Esophagus mucosa (tissue), 1 donor: ENCODE measurements around the gene HSFX3. TPM values are rescaled to one million over a fixed set of nuclear protein-coding genes. Genes with fewer than 3 reads are reported as not detected.
A peak's percentile ranks its signal among the peaks of the same experiment; 100 is the strongest.
"Not testable (repeated sequence)": the region's sequence is repeated elsewhere in the genome, so short reads cannot be mapped to it uniquely, and the experiment has no call there.

Source experiments
- ATAC-seq: fragments of 200-7000 bp; cut with Tn5 transposase; one replicate; pipeline ENCODE4 v1.9.1; 2020
- total RNA-seq: library from RNA; stranded (reverse); gene quantifications from one replicate; pipeline ENCODE4 v1.2.4, GENCODE V29; 2023
- donor health status: DM: yes; HTN: yes; CAD: no.

HSFX3 gene
- total RNA-seq, 1 donor from 2014 or later = not detected

DNA sequence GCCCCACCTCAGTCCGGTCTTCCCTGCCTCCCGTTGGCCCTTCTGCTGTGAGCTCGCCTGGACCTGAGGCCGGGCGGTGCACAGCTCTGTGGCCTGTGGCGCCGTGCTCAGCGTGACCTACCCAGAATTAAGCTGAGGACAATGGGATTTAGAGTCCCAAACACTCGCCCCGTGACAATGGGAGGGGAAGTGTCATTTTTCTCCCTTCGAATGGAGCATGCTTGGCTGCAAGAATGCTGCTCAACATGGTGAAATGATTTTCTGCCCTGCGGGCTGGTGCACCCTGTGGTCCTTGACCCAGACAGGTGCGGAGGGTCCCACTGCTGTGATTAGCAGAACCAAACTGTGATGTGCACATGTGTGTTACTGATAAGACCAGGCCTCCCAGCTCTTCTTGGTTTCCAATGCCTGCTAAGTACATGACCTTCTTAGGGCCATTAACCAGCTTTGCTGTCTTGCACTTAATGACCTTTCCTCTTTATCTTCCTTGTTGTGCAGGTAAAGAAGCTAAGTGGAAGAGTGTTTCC, 8.1 kb downstream of the HSFX3 start:
- no peak for ATAC-seq

DNA sequence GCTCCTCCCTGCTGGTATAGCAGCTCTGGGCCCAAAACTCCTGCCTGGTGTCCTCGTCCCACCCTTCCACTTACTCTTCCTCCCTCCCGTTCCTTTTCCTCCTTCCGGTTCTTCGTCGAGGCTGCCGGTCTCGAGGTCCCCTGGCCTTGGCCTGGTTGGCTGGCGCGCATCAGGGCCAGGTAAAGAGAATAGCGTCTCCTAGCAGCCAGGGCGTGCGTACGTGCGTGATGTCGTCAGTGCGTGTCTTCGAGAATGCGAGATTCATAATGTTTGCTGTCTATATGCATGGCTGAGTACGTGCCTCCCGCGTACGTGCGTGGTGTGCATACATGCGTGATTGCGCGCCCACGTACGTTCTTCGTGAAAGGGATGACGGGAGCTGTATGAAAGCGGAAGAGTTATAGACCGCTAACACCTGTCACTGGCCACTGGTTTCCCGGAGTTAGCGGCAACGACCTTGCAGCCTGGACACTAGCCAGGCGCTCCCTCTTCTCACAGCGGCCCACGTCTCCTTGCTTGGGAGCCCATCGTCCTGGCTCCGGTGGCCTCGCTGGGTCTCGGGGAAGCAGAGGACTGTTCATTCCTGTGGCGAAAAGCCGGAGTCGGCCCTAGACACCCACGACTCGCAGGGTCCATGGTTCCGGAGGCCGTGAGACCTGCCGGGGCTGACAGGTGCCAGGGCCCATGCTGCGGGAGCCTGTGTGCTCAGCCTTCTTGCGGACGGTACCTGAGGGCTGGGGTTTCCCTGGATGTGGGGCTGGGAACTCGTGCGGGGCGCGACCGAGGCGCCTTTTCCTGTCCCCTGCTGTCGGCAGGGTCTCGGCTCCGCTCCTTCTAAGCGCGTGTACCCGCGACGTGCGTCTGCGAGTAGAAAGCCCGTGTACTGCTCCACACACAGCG, 8.9 kb downstream of the HSFX3 start, which contains the start of gene EOLA1:
EOLA1 (plus strand) TSS at position 392 of the 900 bp plus-strand sequence. CDS start 4,619 bp downstream, outside the sequence.
- ATAC-seq = peak; percentile 81

DNA sequence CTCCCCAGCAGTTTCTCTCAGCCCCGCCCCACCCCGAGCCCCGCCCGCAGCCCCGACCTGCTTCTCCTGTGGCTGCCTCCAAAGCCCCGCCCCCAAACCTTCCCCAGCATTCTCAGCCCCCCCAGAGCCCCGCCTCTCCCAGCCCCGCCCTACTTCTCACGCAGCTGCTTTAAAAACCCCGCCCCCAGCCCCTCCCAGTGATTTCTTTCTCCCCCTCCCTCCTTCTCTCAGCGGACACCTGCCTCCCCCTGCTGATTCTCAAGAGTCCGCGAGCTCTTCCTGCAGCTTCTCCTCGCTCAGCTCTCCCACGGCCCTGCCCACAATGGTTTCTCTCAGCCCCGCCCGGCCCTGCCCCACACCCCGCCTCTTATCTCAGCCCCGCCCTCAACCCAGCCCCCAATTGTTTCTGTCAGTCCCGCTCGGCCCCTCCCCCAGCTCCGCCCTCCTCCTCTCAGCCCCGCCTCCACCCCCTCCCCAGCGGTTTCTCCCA, 9.5 kb downstream of the HSFX3 start:
- peak; percentile 77 for ATAC-seq

DNA sequence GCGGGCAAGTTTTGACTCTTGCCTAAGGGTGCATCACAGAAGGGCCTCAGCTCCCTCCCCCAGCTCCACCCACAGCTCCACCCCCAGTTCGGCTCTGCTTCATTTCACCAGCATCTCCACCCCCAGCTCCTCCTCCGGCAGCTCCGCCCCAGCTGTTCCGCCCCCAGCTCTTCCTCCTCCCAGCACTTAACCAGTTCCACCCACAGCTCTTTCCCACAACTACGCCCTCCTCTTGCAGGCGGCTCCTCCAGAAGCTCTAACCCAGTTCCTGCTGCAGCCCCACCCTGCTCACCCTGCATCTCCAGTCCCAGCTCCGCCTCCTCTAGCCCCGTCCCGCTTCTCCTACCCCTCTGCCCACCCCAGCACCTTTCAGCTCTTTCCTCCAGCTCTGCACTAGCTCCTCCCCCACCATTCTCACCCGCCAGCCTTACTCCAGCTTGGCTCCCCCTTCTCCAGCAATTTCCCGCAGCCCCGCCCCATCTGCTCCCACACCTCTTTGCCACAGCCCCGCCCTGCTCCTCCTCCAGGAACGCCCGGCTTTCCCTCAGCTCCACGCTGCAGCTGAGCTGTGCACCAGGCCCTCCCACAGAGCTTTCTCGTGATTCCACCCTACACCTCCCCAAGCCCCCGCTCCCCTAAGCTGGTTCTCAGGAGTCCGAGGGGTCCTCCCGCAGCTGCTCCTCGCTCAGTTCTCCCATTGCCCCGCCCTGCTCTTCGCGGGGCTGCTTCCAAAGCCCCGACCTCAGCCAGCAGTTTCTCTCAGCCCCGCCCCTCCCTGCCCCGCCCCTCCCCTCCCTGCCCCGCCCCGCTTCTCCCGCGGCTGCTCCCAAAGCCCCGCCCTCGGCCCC, 10.2 kb downstream of the HSFX3 start:
- ATAC-seq = peak; percentile 68

DNA sequence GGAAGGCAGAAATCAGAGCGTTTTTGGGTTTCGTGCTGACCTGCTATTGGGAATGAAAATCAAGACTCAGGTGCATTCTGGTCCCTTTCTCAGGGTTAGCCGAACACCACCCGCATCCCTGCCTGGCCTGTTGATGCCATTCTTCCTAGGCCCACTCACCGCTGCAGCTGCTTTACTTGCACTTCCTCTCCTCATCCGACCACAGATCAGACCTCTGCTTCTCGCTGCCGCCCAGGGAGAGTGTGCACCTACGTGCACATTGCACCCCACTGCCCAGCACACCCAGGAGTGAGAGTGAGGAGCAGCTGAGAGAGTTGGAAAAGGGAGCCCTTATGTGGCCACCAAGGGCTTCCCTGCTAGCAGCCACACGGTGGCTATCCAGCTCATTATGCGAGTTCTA, 12.2 kb downstream of the HSFX3 start:
- not testable (repeated sequence) for ATAC-seq

DNA sequence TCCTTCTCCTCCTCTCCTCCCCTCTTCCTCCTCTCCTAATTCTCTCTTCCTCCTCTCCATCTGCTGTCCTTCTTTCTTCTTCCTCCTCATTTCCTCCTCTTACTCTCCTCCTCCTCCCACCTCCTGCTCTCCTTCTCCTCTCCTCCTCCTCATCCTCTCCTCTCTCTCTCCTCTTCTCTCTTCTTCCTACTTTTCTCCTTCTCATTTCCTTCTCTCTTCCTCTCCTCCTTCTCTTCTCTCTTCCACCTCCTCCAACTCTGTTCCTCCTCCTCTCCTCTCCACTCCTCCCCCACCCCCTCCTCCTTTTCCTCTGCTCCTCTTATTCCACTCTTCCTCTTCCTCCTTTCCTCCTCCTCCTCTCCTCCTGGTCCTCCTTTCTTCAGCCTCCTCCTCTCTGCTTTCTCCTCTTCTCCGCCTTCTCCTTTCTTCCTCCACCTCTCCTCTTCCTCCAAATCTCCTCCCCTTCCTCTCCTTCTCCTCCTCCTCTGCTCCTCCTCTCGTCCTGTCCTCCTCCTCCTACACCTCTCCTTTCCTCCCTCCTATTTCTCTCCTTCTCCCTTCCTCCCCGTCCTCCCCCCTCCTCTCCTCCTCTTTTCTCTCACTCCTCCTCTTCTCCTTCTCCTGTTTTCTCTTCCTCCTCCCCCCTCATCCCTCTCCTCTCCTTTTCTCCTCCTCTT, 14.7 kb downstream of the HSFX3 start:
- ATAC-seq = not testable (repeated sequence)

DNA sequence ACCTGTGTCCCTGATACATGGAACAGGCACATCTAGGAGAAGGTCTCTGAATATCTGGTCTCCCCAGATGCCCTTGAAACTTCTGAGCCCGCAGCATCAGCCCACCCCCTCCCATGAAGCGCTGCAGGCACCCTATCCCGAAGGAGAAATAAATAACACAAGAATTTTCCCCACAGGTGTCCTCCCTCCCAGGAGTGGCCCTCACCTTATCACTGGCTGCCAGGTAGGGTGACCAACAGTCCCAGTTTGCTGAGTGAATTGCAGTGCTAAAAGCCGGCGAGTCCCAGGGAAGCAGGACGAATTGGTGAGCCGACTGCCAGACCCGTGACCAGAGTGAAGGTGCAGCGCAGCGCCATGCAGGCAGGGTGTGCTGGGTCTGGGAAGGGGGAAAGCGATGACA, 15.7 kb downstream of the HSFX3 start:
- ATAC-seq = not testable (repeated sequence)

DNA sequence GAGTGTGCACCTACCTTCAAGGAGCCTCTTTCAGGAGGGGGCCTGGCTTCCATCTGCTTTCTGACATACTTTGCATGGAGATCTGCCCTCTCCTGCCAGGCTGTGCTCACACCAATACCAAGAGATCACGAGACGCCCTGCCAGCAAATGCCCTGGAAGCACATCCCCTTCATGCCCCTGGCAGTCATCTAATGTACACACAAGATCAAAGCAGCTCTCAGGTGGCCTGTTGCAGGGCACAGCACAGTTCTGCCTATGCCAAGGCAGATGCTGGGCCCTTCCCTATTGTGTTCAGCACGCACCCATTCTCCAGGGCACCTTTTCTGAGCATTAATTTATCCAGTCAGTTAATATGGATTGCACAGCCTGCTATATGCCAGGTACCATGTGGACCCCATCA, 16.9 kb downstream of the HSFX3 start:
- not testable (repeated sequence) for ATAC-seq

DNA sequence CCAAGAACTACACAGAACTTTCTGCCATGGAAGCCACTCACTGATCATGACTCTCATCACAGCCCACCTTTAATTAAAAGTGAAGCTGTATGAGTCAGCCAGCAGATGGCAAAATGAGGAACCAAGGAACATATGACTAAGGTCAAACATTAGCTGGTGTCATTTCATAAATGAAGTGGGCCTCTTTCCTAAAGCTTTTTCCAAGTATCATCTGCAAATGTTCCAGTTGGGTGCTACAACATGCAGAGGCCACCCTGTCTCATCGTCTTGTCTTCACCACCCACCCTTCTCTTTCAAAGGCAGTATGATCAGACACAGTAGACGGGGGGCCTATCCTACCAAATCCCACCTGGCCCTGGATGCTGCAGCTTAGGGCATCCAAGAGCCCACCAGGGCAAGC, 18.1 kb downstream of the HSFX3 start:
- ATAC-seq = no peak

DNA sequence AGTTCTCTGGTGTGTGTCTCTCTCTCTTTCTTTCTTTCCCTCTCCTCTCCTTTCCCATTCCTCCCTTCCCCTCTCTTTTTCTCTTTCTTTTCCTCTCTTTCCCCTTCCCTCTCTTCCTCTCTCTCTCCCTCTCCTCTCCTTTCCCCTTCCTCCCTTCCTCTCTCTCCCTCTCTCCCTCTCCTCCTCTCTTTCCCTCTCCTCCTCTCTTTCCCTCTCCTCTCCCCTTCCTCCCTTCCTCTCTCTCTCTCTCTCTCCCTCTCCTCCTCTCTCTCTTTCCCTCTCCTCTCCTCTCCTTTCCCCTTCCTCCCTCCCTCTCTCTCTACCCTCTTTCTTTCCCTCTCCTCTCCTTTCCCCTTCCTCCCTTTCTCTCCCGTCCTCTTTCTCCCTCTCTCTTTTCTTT, 21.3 kb downstream of the HSFX3 start:
- ATAC-seq = no peak

DNA sequence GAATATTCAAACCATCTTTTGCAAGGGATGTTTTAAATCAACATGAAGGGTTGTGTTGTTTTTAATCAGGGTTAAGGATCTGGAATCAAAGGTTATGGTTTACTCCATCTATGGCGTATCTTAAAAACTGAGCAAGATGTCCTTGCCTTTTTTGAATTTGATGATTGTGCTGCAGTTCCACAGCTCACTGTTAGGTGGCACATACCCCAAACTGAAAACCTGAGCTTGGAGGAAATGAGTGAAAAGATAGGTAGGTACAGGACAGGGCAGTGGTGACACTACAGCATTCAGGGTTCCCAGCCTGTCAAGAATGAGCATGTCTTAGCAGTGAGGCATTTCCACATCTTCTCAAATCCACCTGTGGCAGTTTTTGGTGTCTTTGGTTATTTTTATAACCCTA, 22.0 kb downstream of the HSFX3 start:
- ATAC-seq = peak; percentile 61

DNA sequence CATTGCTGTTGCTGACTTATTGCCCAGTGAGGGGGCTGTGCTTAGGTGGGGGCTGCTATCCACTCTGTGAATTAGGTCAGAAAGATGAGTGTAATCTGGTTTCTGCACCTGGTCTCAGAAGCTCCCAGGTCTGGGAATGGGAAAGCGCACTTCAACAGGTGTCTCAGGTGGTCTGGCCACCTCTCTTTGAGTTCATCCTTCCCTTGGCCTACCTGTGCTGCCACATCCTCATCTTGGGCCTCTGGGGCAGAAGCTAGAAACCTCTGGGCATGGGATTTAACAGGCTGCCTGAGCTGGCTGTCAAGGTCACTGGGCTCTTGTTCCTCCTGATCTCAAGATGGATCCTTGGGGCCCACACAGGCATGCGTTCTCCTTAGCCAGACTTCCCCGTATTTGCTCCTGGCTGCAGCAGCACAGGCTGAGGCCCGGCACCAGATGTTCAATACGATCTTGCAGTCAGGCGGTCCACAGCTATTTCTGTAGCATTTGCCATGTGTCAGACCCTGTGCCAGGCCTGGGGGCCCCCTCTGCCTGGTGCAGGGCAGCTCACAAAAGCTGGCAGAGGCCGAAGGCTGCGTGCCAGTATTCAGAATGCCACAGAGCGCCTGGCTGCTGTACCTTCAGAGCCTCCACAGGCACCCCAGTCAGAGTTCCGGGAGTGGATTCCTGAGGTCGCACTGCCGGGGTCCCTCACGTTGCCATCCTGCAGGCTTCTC, 23.2 kb downstream of the HSFX3 start:
- not testable (repeated sequence) for ATAC-seq

DNA sequence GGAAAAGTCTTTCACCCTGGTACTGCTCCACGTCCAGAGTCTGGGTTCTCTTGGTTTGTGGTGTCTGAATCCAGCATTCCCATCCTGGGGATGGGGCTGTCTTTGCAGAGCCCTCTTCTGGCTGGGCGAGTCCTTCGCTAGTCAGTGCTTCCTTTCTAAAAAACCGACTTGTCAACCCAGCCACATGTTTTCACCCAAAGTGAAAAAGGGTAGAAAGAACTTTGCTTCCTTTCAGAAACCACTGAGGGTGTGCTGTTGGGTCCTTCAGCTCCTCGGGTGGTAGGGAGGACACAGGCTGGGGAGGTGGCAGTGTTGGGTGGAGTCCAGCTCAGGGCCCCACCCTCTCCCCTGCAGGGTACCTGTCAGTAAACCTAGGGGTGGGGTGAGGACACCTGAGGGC, 23.8 kb downstream of the HSFX3 start:
- peak; percentile 45 for ATAC-seq

DNA sequence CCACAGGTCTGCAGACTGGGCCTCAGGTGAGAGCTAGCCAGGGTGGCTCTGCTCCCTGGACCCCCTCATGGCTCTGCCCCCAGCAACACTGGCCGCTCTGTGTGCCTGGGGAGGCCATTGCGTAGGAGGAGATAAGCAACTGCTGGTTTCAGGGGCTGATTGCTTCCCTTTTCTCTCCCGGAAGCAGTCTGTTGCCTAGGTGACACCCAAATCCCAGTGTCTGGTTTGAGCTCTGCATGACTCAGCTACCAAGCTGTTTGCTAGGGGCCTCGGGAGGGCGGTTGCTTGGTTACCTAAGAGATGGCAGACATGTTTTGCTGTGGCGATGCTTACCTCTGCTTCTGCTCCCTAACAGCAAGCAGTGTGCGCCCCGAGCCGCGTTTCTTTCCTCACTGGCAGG, 24.3 kb downstream of the HSFX3 start:
- peak; percentile 80 for ATAC-seq

DNA sequence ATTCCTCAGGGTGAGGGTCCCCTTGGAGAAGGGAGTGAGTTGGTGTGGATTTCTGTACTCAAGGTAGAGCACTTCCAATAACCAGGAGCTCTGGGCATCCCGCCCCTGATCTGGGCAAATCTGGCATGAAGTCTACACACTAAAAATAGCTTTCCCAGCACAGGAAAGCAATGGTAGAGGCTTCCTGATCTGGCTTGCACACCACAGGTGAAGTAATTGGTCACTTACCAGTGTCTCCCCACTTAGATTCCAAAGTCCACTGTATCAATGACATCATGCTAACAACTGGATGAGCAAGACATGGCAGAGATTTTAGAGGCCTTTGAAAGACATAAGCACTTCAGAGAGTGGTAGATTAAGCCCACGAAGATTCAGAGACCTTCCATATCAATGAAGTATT, 26.8 kb downstream of the HSFX3 start:
- ATAC-seq = no peak

DNA sequence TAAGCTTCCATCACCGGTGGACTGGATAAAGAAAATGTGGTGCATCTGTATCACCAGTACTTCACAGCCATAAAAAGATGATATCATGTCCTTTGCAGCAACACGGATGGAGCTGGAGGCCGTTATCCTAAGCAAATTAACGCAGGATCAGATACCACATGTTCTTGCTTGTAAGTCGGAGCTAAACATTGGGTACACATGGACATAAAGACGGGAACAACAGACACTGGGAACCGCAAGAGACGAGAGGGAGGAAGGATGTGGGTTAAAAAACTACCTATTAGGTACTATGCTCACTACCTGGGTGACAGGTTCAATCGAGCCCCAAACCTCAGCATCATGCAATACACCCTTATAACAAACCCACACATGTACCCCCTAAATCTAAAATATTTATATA, 28.3 kb downstream of the HSFX3 start:
- ATAC-seq = no peak

DNA sequence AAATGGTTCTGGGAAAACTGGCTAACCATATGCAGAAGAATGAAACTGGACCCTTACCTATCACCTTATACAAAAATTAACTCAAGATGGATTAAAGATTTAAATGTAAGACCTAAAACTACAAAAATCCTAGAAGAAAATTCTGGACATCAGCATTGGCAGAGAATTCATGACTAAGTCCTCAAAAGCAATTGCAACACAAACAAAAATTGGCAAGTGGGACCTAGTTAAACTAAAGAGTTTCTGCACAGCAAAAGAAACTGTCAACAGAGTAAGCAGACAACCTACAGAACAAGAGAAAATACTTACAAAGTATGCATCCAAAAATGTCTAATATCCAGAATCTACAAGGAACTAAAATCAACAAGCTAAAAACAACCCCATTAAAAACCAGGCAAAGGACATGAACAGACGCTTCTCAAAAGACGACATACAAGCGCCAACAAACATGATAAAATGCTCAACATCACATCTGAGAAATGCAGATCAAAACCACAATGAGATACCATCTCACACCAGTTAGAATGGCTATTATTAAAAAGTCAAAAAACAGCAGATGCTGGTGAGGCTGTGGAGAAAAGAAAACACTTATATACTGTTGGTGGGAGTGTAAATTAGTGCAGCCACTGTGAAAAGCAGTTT, 29.0 kb downstream of the HSFX3 start:
- ATAC-seq = not testable (repeated sequence)

DNA sequence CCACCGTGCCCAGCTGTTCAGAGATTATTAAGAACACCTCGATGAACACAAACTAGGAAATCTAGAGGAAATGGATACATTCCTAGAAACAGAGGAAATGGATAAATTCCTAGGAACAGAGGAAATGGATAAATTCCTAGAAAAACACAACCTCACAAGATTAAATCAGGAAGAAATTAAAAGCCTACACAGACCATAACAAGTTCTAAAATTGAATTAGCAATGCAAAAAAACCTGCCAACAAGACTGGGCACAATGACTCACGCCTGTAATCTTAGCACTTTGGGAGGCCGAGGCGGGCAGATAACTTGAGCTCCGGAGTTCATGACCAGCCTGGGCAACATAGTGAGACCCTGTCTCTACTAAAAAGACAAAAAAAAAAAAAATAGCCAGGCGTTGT, 31.5 kb downstream of the HSFX3 start:
- ATAC-seq = no peak

DNA sequence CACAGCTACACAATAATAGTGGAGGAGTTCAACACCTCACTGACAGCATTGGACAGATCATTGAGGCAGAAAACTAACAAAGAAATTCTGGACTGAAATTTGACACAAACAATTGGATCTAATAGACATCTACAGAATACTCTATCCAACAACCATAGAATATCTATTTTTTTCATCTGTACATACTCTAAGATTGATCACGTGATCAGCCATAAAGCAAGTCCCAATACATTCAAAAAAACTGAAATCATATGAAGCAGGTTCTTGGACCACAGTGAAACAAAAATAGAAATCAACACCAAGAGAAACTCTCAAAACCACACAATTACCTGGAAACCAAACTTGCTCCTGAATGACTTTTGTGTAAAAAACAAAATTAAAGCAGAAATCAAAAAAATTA, 32.4 kb downstream of the HSFX3 start:
- no peak for ATAC-seq

DNA sequence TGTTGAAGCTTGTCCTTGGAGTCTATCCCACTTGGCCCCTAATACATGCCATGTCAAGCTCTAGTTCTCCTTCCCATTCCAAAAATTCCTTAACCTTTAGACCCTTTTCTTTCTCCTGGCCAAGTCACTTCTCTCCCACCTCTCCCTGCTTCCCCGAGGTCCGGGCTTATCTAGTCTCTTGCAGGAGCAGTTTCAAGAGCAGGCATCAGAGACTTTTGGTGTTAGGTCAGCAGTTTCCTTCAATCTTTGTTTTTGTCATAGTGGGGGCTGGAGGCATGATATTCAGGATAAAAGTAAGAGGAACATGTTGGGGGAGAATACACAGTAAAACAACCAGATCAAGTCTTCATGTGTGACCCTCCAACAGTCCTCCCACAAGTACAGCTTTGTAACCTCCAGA, 33.1 kb downstream of the HSFX3 start:
- no peak for ATAC-seq

DNA sequence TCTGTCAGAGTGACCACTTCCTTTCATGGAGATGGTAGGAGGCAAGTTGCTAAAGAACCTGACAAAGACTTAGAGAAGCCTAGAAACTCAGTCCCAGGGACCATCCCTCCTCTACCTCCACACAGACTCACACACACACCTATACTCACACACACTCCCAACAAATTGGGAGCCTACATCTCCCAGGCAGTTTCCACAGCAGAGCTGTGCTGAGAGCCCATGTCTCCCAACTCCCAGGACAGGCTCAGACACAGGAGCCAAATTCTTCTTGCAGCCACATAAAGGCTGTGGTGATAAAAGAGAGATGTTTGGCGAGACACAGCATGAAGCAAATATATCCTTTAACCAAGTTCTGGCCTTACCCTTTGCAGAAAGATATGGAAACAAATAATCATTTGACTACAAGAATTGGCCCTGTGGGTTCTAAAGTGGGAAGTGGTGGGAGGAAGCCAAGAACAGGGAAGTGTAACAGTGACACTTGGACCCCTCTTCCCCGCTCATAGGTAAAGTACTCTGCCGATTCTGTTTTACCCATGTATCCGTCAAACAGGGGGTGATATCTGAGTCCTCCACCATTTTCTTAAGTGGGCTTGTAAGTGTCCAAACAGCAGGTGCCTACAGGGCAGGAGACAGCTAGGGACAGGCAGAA, 33.6 kb downstream of the HSFX3 start:
- no peak for ATAC-seq
